RWPE1 (cell line): ENCODE data around the gene C1QTNF12.

Source experiments
- CTCF ChIA-PET: fragments of 350-600 bp; sonication (Branson Sonifier 250); formaldehyde crosslinking; extraction: SDS; loops from one replicate; lab custom pipeline; 2021; lab: Yijun Ruan, JAX
- POLR2A ChIA-PET: fragments of 400-600 bp; formaldehyde crosslinking; extraction: SDS; loops from one replicate; lab custom pipeline; 2020; ENCODE audit warnings: antibody characterized with exemption; ENCODE audit not compliant: low non-redundant PET; lab: Yijun Ruan, JAX
- DNase-seq: peaks from one replicate; pipeline ENCODE4 v3.0.0; 2012; ENCODE audit warnings: low spot score
- H3K27ac ChIP-seq: fragments of 450-650 bp; 2 replicates; pipeline ENCODE4 v1.5.1; 2017
- TF ChIP-seq, protein P1 (sequence below): fragments of 450-650 bp; conservative IDR thresholded peaks from 2 replicates; pipeline ENCODE4 v1.5.1; 2017; ENCODE audit warnings: low read depth, mild to moderate bottlenecking

Gene C1QTNF12

DNA sequence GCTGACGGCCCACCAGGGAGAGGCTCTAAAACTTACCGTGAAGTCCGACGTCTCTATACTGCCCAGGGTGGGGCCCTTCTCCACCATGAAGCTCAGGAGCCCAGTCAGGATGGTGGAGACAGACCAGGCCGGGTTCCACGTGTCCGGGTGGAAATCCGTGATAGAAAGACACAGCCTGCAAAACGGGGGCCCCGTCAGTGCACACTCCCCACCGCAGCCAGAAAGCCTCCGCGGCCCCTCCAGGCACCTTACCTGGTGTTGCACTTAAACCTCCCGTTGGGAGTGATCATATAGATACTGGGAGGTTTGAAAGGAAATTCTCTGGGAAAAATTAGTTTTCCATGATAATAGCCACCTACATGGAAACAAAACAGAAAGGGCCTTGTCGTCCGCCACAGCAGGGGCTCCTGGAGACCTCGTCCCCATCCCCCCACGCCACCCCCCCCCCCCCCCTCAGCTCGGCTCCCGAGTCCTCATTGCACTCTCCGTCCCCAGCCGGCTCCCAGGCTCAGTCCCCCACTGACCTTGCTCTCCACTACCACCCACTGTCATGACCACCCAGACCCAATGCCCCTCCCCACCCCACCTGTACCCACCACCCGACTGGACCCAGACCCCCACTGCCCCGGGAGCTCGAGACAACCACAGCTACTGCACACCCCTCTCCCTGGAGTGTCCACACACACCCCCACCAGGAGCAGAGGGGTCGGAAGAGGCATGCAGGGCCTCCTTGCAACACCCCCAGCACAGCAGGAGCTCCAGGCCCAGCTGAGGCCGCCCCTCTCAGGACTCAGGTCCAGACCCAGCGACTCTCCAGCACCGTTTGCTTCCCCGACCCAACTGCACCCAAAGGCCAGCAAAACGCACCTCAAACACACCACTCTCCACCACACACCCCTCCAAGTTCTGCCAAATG lies 10.7 kb upstream of the C1QTNF12 start:
- CTCF ChIA-PET, result interaction anchor here (0.6 to 0.7 kb wide), 2 partner anchors 37 to 43 kb away, joined by 3 to 5 read pairs; no protein-coding TSS in a partner anchor
- POLR2A ChIA-PET, result interaction anchor here (0.7 kb wide), 1 partner anchor 22 kb away, joined by 6 read pairs; no protein-coding TSS in a partner anchor
- TF ChIP-seq, protein P1, sequence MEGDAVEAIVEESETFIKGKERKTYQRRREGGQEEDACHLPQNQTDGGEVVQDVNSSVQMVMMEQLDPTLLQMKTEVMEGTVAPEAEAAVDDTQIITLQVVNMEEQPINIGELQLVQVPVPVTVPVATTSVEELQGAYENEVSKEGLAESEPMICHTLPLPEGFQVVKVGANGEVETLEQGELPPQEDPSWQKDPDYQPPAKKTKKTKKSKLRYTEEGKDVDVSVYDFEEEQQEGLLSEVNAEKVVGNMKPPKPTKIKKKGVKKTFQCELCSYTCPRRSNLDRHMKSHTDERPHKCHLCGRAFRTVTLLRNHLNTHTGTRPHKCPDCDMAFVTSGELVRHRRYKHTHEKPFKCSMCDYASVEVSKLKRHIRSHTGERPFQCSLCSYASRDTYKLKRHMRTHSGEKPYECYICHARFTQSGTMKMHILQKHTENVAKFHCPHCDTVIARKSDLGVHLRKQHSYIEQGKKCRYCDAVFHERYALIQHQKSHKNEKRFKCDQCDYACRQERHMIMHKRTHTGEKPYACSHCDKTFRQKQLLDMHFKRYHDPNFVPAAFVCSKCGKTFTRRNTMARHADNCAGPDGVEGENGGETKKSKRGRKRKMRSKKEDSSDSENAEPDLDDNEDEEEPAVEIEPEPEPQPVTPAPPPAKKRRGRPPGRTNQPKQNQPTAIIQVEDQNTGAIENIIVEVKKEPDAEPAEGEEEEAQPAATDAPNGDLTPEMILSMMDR, result no peak
- H3K27ac ChIP-seq, result peak overlapping the region; percentile 86
- DNase-seq, result no peak

DNA sequence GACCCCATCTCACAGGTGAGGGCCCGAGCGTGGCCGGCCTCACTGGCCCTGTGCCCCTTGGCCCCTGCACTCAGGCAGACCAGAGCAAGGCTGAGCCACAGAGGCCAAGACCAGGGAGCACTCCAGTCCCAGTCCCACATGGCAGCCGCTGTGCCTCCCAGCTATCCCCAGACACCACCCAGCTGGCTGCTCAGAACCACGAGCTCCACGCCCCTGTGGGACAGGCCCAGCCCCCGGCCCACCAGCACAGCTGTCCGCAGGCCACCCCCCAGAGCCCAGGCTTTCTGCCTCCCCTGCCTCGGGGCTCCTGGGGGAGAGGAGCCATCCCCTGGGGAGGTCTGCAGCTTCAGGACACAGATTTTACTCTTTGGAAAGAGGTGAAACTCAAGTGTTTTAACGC lies 9.1 kb upstream of the C1QTNF12 start:
- H3K27ac ChIP-seq, result peak overlapping the region; percentile 86
- TF ChIP-seq, protein P1, result no peak
- POLR2A ChIA-PET, result no interaction called here
- DNase-seq, result no peak
- CTCF ChIA-PET, result interaction anchor here (0.6 to 1.0 kb wide), 2 partner anchors 16 to 133 kb away, joined by 5 to 6 read pairs; no protein-coding TSS in a partner anchor

DNA sequence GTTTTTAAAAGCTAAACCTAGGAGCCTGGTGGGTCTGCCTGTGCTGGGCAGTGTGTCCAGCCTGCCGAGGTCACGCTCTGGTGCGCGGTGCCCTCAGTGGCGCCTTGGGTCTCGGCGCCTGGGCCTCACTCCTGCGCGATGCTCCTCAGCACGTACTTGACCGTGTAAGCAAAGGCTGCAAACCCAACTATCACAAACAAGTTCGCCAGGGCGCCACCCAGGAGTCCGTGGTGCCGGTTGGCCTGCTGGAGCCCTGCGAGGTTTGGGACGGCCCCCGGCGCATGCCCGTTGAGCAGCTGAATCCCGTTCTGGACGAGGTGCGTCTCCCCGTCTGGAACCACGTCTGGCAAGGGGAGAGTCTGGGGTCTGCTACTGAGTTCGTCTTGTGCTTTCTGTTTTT lies 8.6 kb upstream of the C1QTNF12 start:
- TF ChIP-seq, protein P1, result no peak
- no peak for DNase-seq
- H3K27ac ChIP-seq, result peak overlapping the region; percentile 86
- ChIA-PET CTCF (interaction anchor here (0.6 to 1.0 kb wide), 2 partner anchors 16 to 133 kb away, joined by 5 to 6 read pairs; no protein-coding TSS in a partner anchor), POLR2A (no interaction called here)

DNA sequence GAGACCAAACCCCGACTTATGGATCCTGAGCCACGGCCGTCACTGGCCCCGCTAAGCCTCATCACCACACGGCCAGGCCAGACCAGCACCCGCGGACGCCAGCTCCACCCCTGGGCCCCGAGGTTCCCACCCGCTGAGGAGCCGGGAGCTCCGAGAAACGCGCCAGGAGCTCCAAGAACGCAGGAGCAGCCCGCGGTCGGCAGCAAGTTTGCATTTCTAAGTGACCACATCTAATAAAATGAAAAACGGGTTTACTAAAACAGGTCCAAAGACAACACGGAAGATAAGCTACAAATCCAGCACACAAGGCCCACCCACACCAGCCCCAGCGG lies 8.1 kb upstream of the C1QTNF12 start:
- DNase-seq, result no peak
- peak overlapping the region; percentile 86 for H3K27ac ChIP-seq
- CTCF ChIA-PET, result interaction anchor here (1.0 kb wide), 1 partner anchor 132 kb away, joined by 5 read pairs; no protein-coding TSS in a partner anchor
- TF ChIP-seq, protein P1, result no peak
- POLR2A ChIA-PET, result no interaction called here

DNA sequence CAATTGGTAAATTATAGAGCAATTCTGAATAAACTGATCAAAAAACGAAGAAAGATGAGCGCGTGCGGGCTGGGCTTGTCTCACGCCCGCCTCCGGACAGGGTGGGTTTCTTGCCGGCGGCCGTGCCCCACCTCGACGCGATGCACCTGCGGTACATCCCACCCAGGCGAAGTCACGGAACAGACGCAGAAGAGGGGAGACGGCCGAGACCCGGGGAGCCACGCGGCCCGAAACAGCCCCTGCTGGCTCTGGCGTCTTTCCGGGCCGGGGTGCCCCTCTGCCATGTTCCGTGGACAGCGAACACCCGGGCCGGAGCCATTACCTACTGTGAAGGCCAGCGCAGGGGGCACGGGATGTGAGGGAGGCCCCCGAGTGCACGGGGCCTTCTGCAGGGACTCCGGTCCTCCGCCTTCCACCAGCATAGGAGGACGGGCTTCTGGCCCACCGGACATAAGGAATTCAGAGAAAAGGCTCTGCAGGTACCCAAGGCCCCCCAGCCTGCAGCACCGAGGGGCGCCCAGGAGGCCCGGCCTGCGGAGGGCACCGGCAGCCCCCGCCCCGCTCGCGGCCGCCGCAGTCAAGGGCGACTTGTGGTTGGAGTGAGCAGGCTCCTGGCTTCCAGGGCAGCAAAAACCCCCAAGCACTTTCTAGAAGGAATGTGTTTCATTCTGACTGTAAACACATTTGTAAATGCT lies 7.6 kb upstream of the C1QTNF12 start:
- TF ChIP-seq, protein P1, result no peak
- ChIA-PET POLR2A (no interaction called here), CTCF (no interaction called here)
- H3K27ac ChIP-seq, result peak overlapping the region; percentile 86
- DNase-seq, result no peak

DNA sequence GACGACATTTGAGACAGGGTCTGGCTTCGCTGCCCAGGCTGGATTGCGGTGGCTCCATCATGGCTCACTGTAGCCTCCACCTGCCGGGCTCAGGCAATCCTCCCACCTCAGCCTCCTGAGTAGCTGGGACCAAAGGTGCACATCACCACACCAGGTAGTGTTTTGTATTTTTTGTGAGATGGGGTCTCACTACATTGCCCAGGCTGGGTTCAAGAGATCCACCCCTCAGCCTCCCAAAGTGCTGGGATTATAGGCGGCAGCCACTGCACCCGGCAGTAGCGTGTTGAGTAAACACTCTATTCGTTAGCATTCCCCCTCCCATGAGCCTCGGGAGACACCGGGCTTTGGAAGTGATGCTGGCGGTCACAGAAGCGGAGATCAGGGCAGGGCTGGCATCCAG lies 6.8 kb upstream of the C1QTNF12 start:
- ChIA-PET POLR2A (no interaction called here), CTCF (no interaction called here)
- TF ChIP-seq, protein P1, result no peak
- DNase-seq, result no peak
- peak overlapping the region; percentile 86 for H3K27ac ChIP-seq
